Liver (tissue), 9 donors: ENCODE measurements around the gene PKD1L1. TPM values are rescaled to one million over a fixed set of nuclear protein-coding genes. Genes with fewer than 3 reads are reported as not detected.

Source experiments
- DNase-seq: peaks from one replicate; pipeline ENCODE4 v3.0.0-alpha.2; 2017; ENCODE audit warnings: low spot score
- H3K27ac ChIP-seq, 2 donors: one replicate each; pipeline ENCODE4 v1.7.0; 2013; ENCODE audit warnings: inconsistent platforms in 2 of 2, low read length in 2 of 2, control low read depth in 1 of 2, low read depth in 1 of 2, mild to moderate bottlenecking in 1 of 2
- H3K27me3 ChIP-seq, 4 donors: one replicate each; pipeline versions ENCODE4 v1.6.1 to v1.7.0; 2013; ENCODE audit warnings: low read length in 3 of 4, inconsistent platforms in 1 of 4, mild to moderate bottlenecking in 1 of 4, moderate library complexity in 1 of 4; ENCODE audit not compliant: control insufficient read depth in 4 of 4, insufficient read depth in 4 of 4
- H3K36me3 ChIP-seq, 4 donors: one replicate each; pipeline versions ENCODE4 v1.6.1 to v1.7.0; 2013; ENCODE audit warnings: low read length in 3 of 4, mild to moderate bottlenecking in 3 of 4, low read depth in 1 of 4, moderate library complexity in 1 of 4; ENCODE audit not compliant: control insufficient read depth in 4 of 4, insufficient read depth in 3 of 4
- H3K4me1 ChIP-seq, 4 donors: one replicate each; pipeline versions ENCODE4 v1.6.1 to v1.7.0; 2013; ENCODE audit warnings: low read length in 3 of 4, mild to moderate bottlenecking in 3 of 4, moderate library complexity in 1 of 4; ENCODE audit not compliant: control insufficient read depth in 4 of 4, insufficient read depth in 4 of 4
- H3K4me3 ChIP-seq, 3 donors: one replicate each; pipeline versions ENCODE4 v1.6.1 to v1.7.0; 2013; ENCODE audit warnings: low read length in 3 of 3, control low read depth in 1 of 3, low read depth in 1 of 3, mild to moderate bottlenecking in 1 of 3
- H3K9ac ChIP-seq, 2 donors: one replicate each; pipeline ENCODE4 v1.7.0; 2013; ENCODE audit warnings: low read length in 2 of 2, mild to moderate bottlenecking in 2 of 2, moderate library complexity in 2 of 2, control low read depth in 1 of 2, low read depth in 1 of 2
- H3K9me3 ChIP-seq, 4 donors: one replicate each; pipeline versions ENCODE4 v1.6.1 to v1.7.0; 2013; ENCODE audit warnings: low read length in 3 of 4; ENCODE audit not compliant: control insufficient read depth in 4 of 4
- ATF3 ChIP-seq: IDR thresholded peaks from 2 replicates; pipeline ENCODE4 v1.6.1; 2016; ENCODE audit warnings: antibody characterized with exemption
- CTCF ChIP-seq: fragments of 150-350 bp; IDR thresholded peaks from 2 replicates; pipeline ENCODE4 v1.5.1; 2017; ENCODE audit warnings: improper control_type of control experiment, low read depth, low read length; ENCODE audit not compliant: missing input control
- EGR1 ChIP-seq, 2 donors: IDR thresholded peaks; 2 replicates each; pipeline ENCODE4 v1.6.1; 2016 to 2018; ENCODE audit warnings: antibody characterized with exemption in 2 of 2, low read depth in 2 of 2
- FOXA1 ChIP-seq: IDR thresholded peaks from 2 replicates; pipeline ENCODE4 v1.6.1; 2016; ENCODE audit warnings: antibody characterized with exemption
- FOXA2 ChIP-seq: IDR thresholded peaks from 2 replicates; pipeline ENCODE4 v1.6.1; 2016; ENCODE audit warnings: antibody characterized with exemption
- GABPA ChIP-seq, 2 donors: IDR thresholded peaks in 1 of 2; conservative IDR thresholded peaks in 1 of 2; 2 replicates each; pipeline ENCODE4 v1.6.1; 2016; ENCODE audit warnings: antibody characterized with exemption in 2 of 2, mild to moderate bottlenecking in 1 of 2, moderate library complexity in 1 of 2
- HNF4A ChIP-seq, 2 donors: conservative IDR thresholded peaks; 2 replicates each; pipeline ENCODE4 v1.6.1; 2016; ENCODE audit warnings: antibody characterized with exemption in 2 of 2, mild to moderate bottlenecking in 2 of 2
- HNF4G ChIP-seq: IDR thresholded peaks from 2 replicates; pipeline ENCODE4 v1.6.1; 2016; ENCODE audit warnings: antibody characterized with exemption
- JUND ChIP-seq, 2 donors: IDR thresholded peaks; 2 replicates each; pipeline ENCODE4 v1.6.1; 2016; ENCODE audit warnings: antibody characterized with exemption in 2 of 2
- MAX ChIP-seq: IDR thresholded peaks from 2 replicates; pipeline ENCODE4 v1.6.1; 2016; ENCODE audit warnings: antibody characterized with exemption
- NR2F2 ChIP-seq: IDR thresholded peaks from 2 replicates; pipeline ENCODE4 v1.6.1; 2016; ENCODE audit warnings: antibody characterized with exemption
- RAD21 ChIP-seq, 2 donors: IDR thresholded peaks; 2 replicates each; pipeline ENCODE4 v1.6.1; 2016; ENCODE audit warnings: antibody characterized with exemption in 2 of 2, mild to moderate bottlenecking in 2 of 2
- REST ChIP-seq: IDR thresholded peaks from 2 replicates; pipeline ENCODE4 v1.6.1; 2016; ENCODE audit warnings: antibody characterized with exemption, mild to moderate bottlenecking
- RXRA ChIP-seq, 2 donors: IDR thresholded peaks; 2 replicates each; pipeline ENCODE4 v1.6.1; 2017 to 2018; ENCODE audit warnings: antibody characterized with exemption in 2 of 2, mild to moderate bottlenecking in 1 of 2
- SP1 ChIP-seq: IDR thresholded peaks from 2 replicates; pipeline ENCODE4 v1.6.1; 2018; ENCODE audit warnings: antibody characterized with exemption, mild to moderate bottlenecking
- TAF1 ChIP-seq: conservative IDR thresholded peaks from 2 replicates; pipeline ENCODE4 v1.6.1; 2016; ENCODE audit warnings: antibody characterized with exemption, mild to moderate bottlenecking
- YY1 ChIP-seq: IDR thresholded peaks from 2 replicates; pipeline ENCODE4 v1.6.1; 2016; ENCODE audit warnings: antibody characterized with exemption, mild to moderate bottlenecking
- ZBTB33 ChIP-seq: IDR thresholded peaks from 2 replicates; pipeline ENCODE4 v1.6.1; 2016; ENCODE audit warnings: antibody characterized with exemption
- WGBS: extraction: QIAGEN DNeasy Blood & Tissue Kit; methylation state at CpG from one replicate; pipeline ENCODE4 v1.1.7; 2013; 5-methylcytosine and 5-hydroxymethylcytosine counted together
- polyA plus RNA-seq, 2 donors: library from polyadenylated mRNA; stranded (reverse) in 1 of 2; unstranded in 1 of 2; fragments of 200-250 nt in 1 of 2; fragments of >200 nt in 1 of 2; fragmentation: Nextera tagmentation in 1 of 2; extraction: Ambion mirVana in 1 of 2; gene quantifications; one replicate each; pipeline versions ENCODE4 v1.2.1 to v1.2.3, GENCODE V29; 2013 to 2015
- total RNA-seq, 2 donors: library from RNA; depleted of rRNA; stranded (reverse); fragments of >200 nt; gene quantifications; one replicate each; pipeline ENCODE4 v1.2.3, GENCODE V29; 2014
- donor health status: healthy.
- donor health status: healthy.
- donor health status: healthy.
- donor health status: healthy.
- donor health status: healthy.

Gene PKD1L1
- total and polyA plus RNA-seq, 4 donors: 0.08 to 0.25 (median 0.11) TPM

- H3K9me3 ChIP-seq: no peaks in the 10 kb centered on the region
- DNase-seq: no peak
- H3K36me3 ChIP-seq: no peaks in the 10 kb centered on the region
- peak overlapping the region in 1 of 2 donors; percentile 43 for H3K27ac ChIP-seq
- TF ChIP-seq EGR1 (IDR thresholded peaks at IDR 0.05; ENCODE audit: low read depth in 2 of 2): no peak
- no peak for TF ChIP-seq ATF3
- no peak for TF ChIP-seq FOXA2
- TF ChIP-seq JUND (IDR thresholded peaks at IDR 0.05): no peak
- no peak for TF ChIP-seq ZBTB33
- peak; percentile 32 for TF ChIP-seq SP1
- TF ChIP-seq HNF4A (conservative IDR thresholded peaks at IDR 0.05): no peak
- TF ChIP-seq FOXA1: no peak
- no peak for TF ChIP-seq TAF1
- TF ChIP-seq REST: no peak
- peak in 1 of 2 donors; percentile 15 for TF ChIP-seq RXRA (IDR thresholded peaks at IDR 0.05)
- no peak for TF ChIP-seq GABPA (IDR thresholded peaks at IDR 0.05 in 1 of 2, conservative IDR thresholded peaks at IDR 0.05 in 1 of 2)
- TF ChIP-seq HNF4G: no peak
- TF ChIP-seq YY1: no peak
- TF ChIP-seq RAD21 (IDR thresholded peaks at IDR 0.05): no peak
- TF ChIP-seq NR2F2: peak; percentile 82
- peaks cover 0 to 11% (median 5%) of the 10 kb centered on the region in 4 donors for H3K4me1 ChIP-seq
- H3K27me3 ChIP-seq: no peaks in the 10 kb centered on the region
- H3K4me3 ChIP-seq: no peak overlapping the region
- no peak overlapping the region for H3K9ac ChIP-seq
- 49% methylated on average over 7 of the region's 7 CpGs for WGBS
Measured at GRCh38 chr7:47806701-47807103, 141.6 kb downstream of the PKD1L1 start.

GRCh38 chr7:47804767-47805545 lies 143.3 kb downstream of the PKD1L1 start:
- no peak for DNase-seq

More at GRCh38 chr7:47804767-47805545, 143.3 kb downstream of the PKD1L1 start:
- Histone ChIP-seq H3K4me1 (peaks cover 0 to 11% (median 5%) of the 10 kb centered on the region in 4 donors), H3K9me3 (no peaks in the 10 kb centered on the region), H3K27me3 (no peaks in the 10 kb centered on the region), H3K4me3 (no peak overlapping the region), H3K27ac (no peak overlapping the region), H3K9ac (no peak overlapping the region), H3K36me3 (no peaks in the 10 kb centered on the region)
- no peak for TF ChIP-seq JUND (IDR thresholded peaks at IDR 0.05)
- no peak for TF ChIP-seq MAX
- no peak for TF ChIP-seq GABPA (IDR thresholded peaks at IDR 0.05 in 1 of 2, conservative IDR thresholded peaks at IDR 0.05 in 1 of 2)
- TF ChIP-seq YY1: no peak
- TF ChIP-seq TAF1: no peak
- TF ChIP-seq ATF3: no peak
- TF ChIP-seq EGR1 (IDR thresholded peaks at IDR 0.05; ENCODE audit: low read depth in 2 of 2): no peak
- no peak for TF ChIP-seq CTCF
- no peak for TF ChIP-seq NR2F2
- TF ChIP-seq SP1: no peak
- no peak for TF ChIP-seq RXRA (IDR thresholded peaks at IDR 0.05)
- TF ChIP-seq REST: no peak
- no peak for TF ChIP-seq HNF4G
- TF ChIP-seq FOXA1: no peak
- WGBS: 93% methylated on average over 6 of the region's 6 CpGs
